G401.6 (cell line): Measurements from ENCODE around the gene LILRB2.
"Not testable (repeated sequence)": the region's sequence is repeated elsewhere in the genome, so short reads cannot be mapped to it uniquely, and the experiment has no call there.

Source experiments
- FAIRE-seq: peaks from 2 replicates; lab custom pipeline; 2012; peaks lifted over from hg19 to GRCh38; lab: Jason Lieb, UNC

Gene LILRB2

DNA sequence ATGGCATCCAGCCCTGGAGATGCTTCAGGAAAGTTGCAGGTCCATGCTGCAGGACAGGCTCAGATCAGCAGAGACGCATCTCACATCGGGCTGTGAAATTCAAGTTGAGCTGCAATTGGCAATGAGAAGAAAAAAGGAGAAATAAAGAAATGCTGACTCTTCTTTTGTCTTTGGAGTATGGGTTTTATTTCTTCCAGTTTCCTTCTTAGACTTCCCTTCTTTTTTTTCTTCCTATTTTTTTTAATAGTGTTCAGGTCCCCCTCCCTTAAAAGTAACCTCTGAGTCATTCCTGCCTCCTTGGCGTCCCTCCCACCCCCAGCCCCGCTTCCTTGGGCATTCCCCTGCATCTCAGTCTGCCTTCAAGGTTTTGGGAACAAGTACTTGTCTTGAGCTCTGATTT is 9.3 kb downstream of the LILRB2 start:
- FAIRE-seq: not testable (repeated sequence)

DNA sequence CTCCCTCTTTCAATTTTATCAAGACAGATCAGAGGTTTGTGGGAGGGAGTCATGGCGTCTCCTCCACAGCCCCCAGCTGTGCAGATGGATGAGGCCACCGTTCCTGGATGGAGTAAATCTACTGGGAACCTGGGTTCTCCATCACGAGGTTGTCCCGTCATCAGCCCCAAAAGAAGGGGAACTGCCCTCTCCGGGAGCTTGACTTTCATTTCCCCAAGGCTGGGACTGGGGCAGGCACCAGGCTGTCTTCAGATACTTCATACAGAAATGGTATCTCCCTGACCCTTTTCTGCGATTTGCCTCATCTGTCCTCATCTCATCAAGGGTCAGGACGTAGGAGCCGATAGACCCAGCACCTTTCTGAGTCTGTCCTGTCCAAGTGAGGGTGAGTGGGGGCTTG is 9.8 kb downstream of the LILRB2 start:
- FAIRE-seq: no peak

DNA sequence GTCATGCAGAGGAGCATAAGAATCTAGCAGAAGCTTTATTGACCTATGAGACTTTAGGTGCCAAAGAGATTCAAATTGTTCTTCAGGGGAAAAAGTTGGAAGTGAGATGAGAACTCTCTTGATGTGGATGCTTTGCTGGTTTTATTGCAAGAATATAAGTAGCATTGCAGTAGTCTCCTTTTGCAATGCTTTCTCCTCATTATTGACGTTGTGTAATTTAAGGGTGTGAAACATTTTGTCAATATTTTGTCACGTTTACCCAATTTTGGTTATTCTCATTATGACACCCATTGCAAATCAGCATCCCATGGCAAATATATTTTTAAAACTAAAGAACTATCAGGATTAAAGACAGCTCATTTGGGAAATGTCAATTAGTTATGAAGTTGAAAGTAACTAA is 12.0 kb downstream of the LILRB2 start:
- FAIRE-seq: no peak

GRCh38 chr19:54266133-54266532 is 14.8 kb downstream of the LILRB2 start:
- FAIRE-seq: peak; percentile 91

DNA sequence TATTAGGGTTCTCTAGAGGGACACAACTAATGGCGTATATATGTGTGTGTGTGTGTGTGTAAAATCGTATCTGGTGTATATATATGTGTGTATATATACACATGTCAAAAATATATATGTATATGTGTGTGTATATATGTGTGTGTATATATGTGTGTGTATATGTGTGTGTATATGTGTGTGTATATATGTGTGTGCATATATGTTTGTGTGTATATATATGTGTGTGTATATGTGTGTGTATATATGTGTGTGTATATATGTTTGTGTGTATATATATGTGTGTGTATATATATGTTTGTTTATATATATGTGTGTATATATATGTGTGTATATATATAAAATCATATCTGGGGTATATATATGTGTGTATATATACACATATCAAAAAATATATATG is 18.4 kb downstream of the LILRB2 start:
- peak; percentile 86 for FAIRE-seq

GRCh38 chr19:54262066-54262465 is 18.8 kb downstream of the LILRB2 start:
- FAIRE-seq: no peak

GRCh38 chr19:54257116-54257480 is 23.8 kb downstream of the LILRB2 start, which contains the start of gene LILRB5:
Gene LILRB5, minus strand, starts transcription at chr19:54257273. Its CDS starts 80 bp downstream, at chr19:54257193.
- no peak for FAIRE-seq

DNA sequence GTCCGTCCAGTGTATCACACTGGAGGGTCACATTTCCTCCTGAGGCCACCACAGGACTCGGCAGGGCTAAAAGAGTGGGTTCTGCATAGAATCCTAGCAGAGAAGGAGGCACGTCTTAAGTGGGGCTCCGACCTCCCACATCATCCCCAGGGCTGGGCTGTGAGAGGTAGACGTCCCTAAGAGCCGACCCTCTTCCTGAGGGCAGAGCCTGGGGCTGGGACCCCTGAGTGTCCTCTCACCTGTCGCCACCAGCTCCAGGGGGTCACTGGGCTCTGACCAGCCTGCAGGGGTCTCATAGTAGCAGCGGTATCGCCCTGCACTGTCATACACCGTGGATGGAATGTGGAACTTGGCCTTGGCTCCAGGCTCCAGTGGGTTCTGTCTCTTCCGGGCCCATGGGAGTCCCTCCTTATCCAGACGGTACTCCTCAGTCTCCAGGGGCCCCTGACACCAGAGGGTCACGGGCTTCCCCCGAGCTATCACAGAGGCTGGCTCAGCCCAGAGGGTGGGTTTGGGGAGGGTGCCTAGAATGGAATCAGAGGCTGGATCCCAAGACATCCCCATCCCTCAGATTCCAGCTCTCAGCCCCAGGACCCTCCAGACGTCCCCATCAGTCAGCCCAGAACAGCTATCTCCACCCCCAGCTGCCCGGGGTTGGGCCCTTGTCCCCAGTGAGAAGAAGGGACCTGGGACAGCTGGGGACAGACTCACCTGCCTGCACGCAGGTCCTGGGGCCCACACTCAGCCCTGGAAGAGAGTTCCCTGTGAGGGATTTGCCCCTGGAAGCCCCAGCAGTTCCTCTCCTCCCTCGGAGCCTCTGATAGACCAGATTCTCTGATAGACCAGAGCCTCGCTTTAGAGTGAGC is 24.4 kb downstream of the LILRB2 start:
- FAIRE-seq: no peak

GRCh38 chr19:54255105-54255775 is 25.7 kb downstream of the LILRB2 start:
- FAIRE-seq: no peak

- no peak for FAIRE-seq
Observed at GRCh38 chr19:54254195-54254906, 26.6 kb downstream of the LILRB2 start.

GRCh38 chr19:54253331-54254194 is 27.3 kb downstream of the LILRB2 start:
- FAIRE-seq: no peak

GRCh38 chr19:54252845-54253244 is 28.1 kb downstream of the LILRB2 start:
- no peak for FAIRE-seq

DNA sequence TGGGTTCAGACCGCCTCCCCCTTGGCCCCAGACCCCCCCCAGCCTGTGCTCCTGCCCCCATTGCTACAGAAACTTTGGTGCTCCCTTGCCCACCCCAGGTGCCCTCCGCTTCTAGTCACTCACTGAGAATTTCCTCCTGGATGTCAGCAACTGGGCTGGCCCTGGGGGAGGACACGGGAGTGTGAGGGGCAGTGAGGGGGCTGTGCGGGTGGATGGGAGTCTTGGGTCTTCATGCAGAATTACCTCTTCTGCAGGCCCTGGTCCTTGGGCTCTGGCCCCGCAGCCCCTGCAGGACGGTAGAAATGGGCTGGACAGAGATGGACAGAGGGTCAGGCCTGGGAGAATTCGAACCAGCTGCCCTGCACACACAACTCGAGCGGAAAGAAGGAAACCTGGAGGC is 28.7 kb downstream of the LILRB2 start:
- FAIRE-seq: no peak

- no peak for FAIRE-seq
Observed at GRCh38 chr19:54248016-54248601, 32.8 kb downstream of the LILRB2 start.

DNA sequence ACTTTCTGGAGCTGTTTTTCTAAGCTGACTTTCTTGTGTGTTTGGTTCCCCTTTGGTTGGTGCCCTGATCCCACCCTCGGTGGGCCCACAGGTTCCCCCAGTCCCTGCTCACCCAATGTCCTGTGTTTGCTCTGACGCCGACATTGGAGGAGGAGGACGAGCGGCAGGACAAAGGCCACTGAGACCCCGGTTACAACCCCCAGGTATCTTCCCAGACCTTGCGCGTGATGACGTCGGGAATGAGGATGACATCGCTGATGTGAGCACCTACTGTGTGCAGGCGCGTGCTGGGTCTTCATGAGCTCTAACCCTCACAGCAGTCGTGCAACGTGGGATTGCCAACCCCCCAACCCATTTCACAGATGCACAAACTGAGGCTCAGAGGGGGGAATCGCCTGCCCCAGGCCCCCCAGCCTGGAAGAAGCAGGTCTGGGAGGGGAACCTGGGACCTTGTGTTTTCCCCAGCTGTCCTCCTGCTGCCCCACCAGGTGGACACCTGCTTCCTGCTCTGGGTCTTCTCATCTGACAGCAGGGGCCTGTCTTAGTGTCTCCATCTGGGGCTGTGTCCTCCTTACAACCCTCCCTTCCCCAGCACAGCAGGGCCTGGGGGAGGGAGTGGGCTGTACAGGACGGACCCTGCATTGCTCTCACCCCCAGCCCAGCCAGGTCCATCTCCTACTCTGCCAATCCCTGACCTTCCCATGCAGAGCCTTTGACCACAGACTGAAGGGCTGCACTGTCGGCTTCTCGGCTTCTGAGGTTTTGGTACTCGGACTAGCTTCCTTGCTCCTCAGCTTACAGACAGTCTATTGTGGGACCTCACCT is 33.6 kb downstream of the LILRB2 start:
- FAIRE-seq: no peak

- FAIRE-seq: no peak
Observed at GRCh38 chr19:54245936-54246335, 35.0 kb downstream of the LILRB2 start.

- not testable (repeated sequence) for FAIRE-seq
Observed at GRCh38 chr19:54243809-54244208, 37.1 kb downstream of the LILRB2 start.

GRCh38 chr19:54242646-54243045 is 38.3 kb downstream of the LILRB2 start, which contains the start of gene LILRA6:
Gene LILRA6, minus strand, starts transcription at chr19:54242790.
- not testable (repeated sequence) for FAIRE-seq

DNA sequence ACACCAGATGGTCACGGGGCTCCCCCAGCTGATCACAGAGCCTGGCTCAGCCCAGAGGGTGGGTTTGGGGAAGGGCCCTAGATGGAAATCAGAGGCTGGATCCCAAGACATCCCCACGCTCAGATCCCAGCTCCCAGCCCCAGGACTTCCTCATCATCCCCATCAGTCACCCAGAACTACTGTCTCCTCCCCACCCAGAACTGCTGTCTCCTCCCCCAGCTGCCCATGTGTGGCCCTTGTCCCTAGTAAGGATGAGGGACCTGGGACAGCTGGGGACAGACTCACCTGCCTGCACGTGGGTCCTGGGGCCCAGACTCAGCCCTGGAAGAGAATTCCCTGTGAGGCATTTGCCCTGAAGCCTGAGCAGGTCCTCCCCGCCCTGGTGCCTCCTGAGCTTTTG is 38.7 kb downstream of the LILRB2 start:
- not testable (repeated sequence) for FAIRE-seq
